Smooth muscle cell (in vitro differentiated cells): ENCODE measurements around the gene ITIH3. TPM values are rescaled to one million over a fixed set of nuclear protein-coding genes. Genes with fewer than 3 reads are reported as not detected.

Source experiments
- DNase-seq: peaks from one replicate; lab custom pipeline; 2025; ENCODE audit not compliant: unreplicated experiment; lab: John Stamatoyannopoulos, UW
- H2AFZ ChIP-seq: fragments of 200-600 bp; sonication (generic); 2 replicates; pipeline ENCODE4 v1.6.0; 2016; ENCODE audit warnings: antibody characterized with exemption, low read depth, mild to moderate bottlenecking
- H3F3A ChIP-seq: fragments of 200-600 bp; sonication (generic); 2 replicates; pipeline ENCODE4 v1.6.0; 2017; ENCODE audit warnings: antibody characterized with exemption, low read depth
- H3K27ac ChIP-seq: fragments of 200-600 bp; sonication (generic); 2 replicates; pipeline ENCODE4 v1.5.1; 2016; ENCODE audit warnings: low read depth, mild to moderate bottlenecking
- H3K27me3 ChIP-seq: fragments of 200-600 bp; sonication (generic); 2 replicates; pipeline ENCODE4 v1.6.1; 2016; ENCODE audit warnings: low read depth, mild to moderate bottlenecking
- H3K36me3 ChIP-seq: fragments of 200-600 bp; sonication (generic); 2 replicates; pipeline ENCODE4 v1.5.1; 2016; ENCODE audit warnings: low read depth
- H3K4me1 ChIP-seq: fragments of 200-600 bp; sonication (generic); 2 replicates; pipeline ENCODE4 v1.5.1; 2016; ENCODE audit warnings: low read depth
- H3K4me2 ChIP-seq: fragments of 200-600 bp; sonication (generic); 2 replicates; pipeline ENCODE4 v1.6.0; 2016; ENCODE audit warnings: mild to moderate bottlenecking
- H3K4me3 ChIP-seq: fragments of 200-600 bp; sonication (generic); 2 replicates; pipeline ENCODE4 v1.5.1; 2016; ENCODE audit warnings: mild to moderate bottlenecking
- H3K79me2 ChIP-seq: fragments of 200-600 bp; sonication (generic); 2 replicates; pipeline ENCODE4 v1.6.0; 2016; ENCODE audit warnings: low read depth, mild to moderate bottlenecking
- H3K9ac ChIP-seq: fragments of 200-600 bp; sonication (generic); 2 replicates; pipeline ENCODE4 v1.6.0; 2016; ENCODE audit warnings: low read depth
- H3K9me3 ChIP-seq: fragments of 200-600 bp; sonication (generic); replicated peaks from 2 replicates; pipeline ENCODE4 v1.5.1; 2016; ENCODE audit warnings: low read depth
- H4K20me1 ChIP-seq: fragments of 200-600 bp; sonication (generic); 2 replicates; pipeline ENCODE4 v1.6.0; 2016; ENCODE audit warnings: low read depth
- CTCF ChIP-seq: fragments of 200-600 bp; sonication (generic); IDR thresholded peaks from 2 replicates; pipeline ENCODE4 v1.5.1; 2017; ENCODE audit warnings: borderline replicate concordance, mild to moderate bottlenecking, antibody characterized with exemption; ENCODE audit not compliant: insufficient read depth, poor library complexity, severe bottlenecking
- WGBS: methylation state at CpG from one replicate; pipeline ENCODE4 v1.1.7; 2016; ENCODE audit warnings: low lambda C conversion rate; 5-methylcytosine and 5-hydroxymethylcytosine counted together
- polyA plus RNA-seq: library from polyadenylated mRNA; unstranded; fragments of >200 nt; fragmentation: Nextera tagmentation; extraction: Ambion mirVana; gene quantifications from 2 replicates; pipeline ENCODE4 v1.2.1, GENCODE V29; 2016
- total RNA-seq: library from RNA; depleted of rRNA; stranded (reverse); fragments of >200 nt; gene quantifications from 2 replicates; pipeline ENCODE4 v1.2.3, GENCODE V29; 2014

The ITIH3 gene
- total and polyA plus RNA-seq, 2 experiments from 2014 or later = not detected

- Histone ChIP-seq H3K4me1 (no peaks in the 10 kb centered on the region), H2AFZ (no peak overlapping the region), H3K4me2 (no peak overlapping the region), H3K9me3 (no peaks in the 10 kb centered on the region), H3K36me3 (no peaks in the 10 kb centered on the region), H3K79me2 (no peaks in the 10 kb centered on the region), H3F3A (no peaks in the 10 kb centered on the region), H3K27ac (no peak overlapping the region), H3K9ac (no peak overlapping the region), H3K4me3 (no peak overlapping the region), H4K20me1 (no peaks in the 10 kb centered on the region), H3K27me3 (no peaks in the 10 kb centered on the region)
- WGBS = 88% methylated on average over 7 of the region's 7 CpGs
- TF ChIP-seq CTCF = no peak
- no peak for DNase-seq
Measured at GRCh38 chr3:52800079-52800478, 5.5 kb downstream of the ITIH3 start.

GRCh38 chr3:52801839-52802238, 7.2 kb downstream of the ITIH3 start:
- no peaks in the 10 kb centered on the region for H3K79me2 ChIP-seq
- H3K9me3 ChIP-seq = no peaks in the 10 kb centered on the region
- H3K4me3 ChIP-seq = no peak overlapping the region
- no peaks in the 10 kb centered on the region for H3K27me3 ChIP-seq
- H3K4me1 ChIP-seq = no peaks in the 10 kb centered on the region
- no peak for DNase-seq
- WGBS = 86% methylated on average over 5 of the region's 5 CpGs
- H3K9ac ChIP-seq = no peak overlapping the region
- H4K20me1 ChIP-seq = no peaks in the 10 kb centered on the region
- TF ChIP-seq CTCF = no peak
- H3K4me2 ChIP-seq = no peak overlapping the region
- H2AFZ ChIP-seq = no peak overlapping the region
- no peaks in the 10 kb centered on the region for H3F3A ChIP-seq
- H3K27ac ChIP-seq = no peak overlapping the region
- no peaks in the 10 kb centered on the region for H3K36me3 ChIP-seq

DNA sequence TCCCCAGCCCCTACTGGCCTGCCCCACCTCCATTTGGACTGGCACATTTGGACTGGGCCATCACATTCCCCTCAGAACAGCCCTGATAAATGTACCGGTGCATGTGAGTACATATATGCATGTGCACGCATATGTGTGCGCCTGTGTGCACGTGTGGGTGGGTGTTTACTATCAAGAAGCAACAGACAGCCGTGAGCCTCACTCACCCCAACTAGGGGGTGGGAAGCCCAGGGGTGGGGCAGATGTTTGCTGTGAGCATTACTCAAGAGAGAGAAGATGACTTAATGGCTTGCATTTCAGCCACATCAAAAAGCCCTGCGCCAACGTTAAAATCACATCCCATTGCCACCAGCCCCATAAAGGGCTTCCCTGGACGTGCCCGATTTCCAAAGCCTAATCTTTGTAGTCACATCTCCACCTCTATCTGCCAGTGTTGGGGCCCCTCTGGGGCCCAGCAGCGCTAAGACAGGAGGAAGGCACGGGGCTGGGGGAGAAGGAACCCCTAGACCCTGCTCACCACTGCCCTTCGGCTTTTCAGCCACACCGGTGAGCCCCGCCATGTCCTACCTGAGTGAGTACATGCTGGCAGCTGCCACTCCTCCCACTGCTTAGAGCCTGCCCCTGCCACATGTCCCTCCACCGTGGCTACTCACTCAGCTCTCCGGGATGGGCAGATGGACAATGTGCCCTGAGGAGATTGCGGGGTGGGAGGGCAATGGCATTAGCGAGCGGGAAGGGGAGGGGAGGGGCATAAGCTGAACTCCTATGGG, 10.9 kb downstream of the ITIH3 start:
- H3K9me3 ChIP-seq = no peaks in the 10 kb centered on the region
- WGBS = 77% methylated on average over 19 of the region's 19 CpGs
- H3K4me1 ChIP-seq = no peaks in the 10 kb centered on the region
- no peaks in the 10 kb centered on the region for H3K36me3 ChIP-seq
- no peak for TF ChIP-seq CTCF
- H4K20me1 ChIP-seq = no peaks in the 10 kb centered on the region
- H3K9ac ChIP-seq = no peak overlapping the region
- no peak for DNase-seq
- H3K27ac ChIP-seq = no peak overlapping the region
- no peaks in the 10 kb centered on the region for H3F3A ChIP-seq
- no peak overlapping the region for H3K4me2 ChIP-seq
- peaks cover 5% of the 10 kb centered on the region for H3K27me3 ChIP-seq
- H2AFZ ChIP-seq = no peak overlapping the region
- H3K4me3 ChIP-seq = no peak overlapping the region
- H3K79me2 ChIP-seq = no peaks in the 10 kb centered on the region

DNA sequence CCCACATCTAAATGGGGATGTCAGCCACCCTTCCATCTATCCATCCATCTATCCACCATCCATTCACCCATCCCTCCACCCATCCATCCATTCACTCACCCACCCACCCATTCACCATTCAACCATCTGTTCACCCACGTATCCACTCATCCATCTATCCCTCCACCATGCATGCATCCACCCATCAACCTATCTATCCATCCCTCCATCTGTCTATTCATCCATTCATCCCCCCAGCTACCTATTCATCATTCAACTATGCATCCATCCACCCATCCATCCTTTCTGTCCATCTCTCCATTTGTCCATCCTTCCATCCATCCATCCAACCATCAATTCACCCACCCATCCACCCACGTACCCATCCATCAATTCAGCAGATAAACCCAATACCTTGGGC, 14.6 kb downstream of the ITIH3 start:
- no peak for DNase-seq
- 84% methylated on average over 2 of the region's 2 CpGs for WGBS

More for the DNA sequence above, 14.6 kb downstream of the ITIH3 start:
- no peaks in the 10 kb centered on the region for H3K9me3 ChIP-seq
- H4K20me1 ChIP-seq = no peaks in the 10 kb centered on the region
- H3K27ac ChIP-seq = no peak overlapping the region
- no peaks in the 10 kb centered on the region for H3K4me1 ChIP-seq
- no peaks in the 10 kb centered on the region for H3K36me3 ChIP-seq
- H3K4me2 ChIP-seq = no peak overlapping the region
- H3K4me3 ChIP-seq = no peak overlapping the region
- H3K79me2 ChIP-seq = no peaks in the 10 kb centered on the region
- no peak for TF ChIP-seq CTCF
- peaks cover 5% of the 10 kb centered on the region for H3K27me3 ChIP-seq
- no peak overlapping the region for H2AFZ ChIP-seq
- no peaks in the 10 kb centered on the region for H3F3A ChIP-seq
- H3K9ac ChIP-seq = no peak overlapping the region
